Measurements from ENCODE around the gene COL3A1.

The COL3A1 gene

DNA sequence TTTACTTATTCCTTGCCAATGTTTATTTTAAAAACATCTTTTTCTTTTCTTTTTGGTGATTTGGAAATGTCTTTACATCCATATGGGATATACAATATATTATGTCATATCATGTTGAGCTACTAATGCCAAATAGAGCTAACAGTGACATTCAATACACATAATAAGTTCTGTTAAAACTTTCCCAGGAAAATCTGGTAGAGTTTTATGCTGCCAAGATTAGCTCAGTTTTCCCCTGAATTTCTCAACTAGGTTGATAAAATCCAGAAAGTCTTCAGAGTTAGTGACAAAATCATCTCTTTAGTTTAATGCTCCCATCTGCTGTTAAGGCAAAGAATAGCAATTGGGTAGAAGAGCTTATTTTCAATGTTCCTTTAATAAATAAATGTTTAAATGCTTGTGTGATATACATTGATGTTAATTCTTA is 9.9 kb downstream of the COL3A1 start:
- DNase-seq, result no peak
- Mint-ChIP-seq H3K9me3 (no peaks in the 10 kb centered on the region), H3K4me3 (no peak overlapping the region), H3K27ac (no peak overlapping the region), H3K27me3 (no peaks in the 10 kb centered on the region), H3K36me3 (no peaks in the 10 kb centered on the region), H3K4me1 (no peaks in the 10 kb centered on the region)
- CTCF ChIA-PET, result interaction anchor here (0.8 to 0.9 kb wide), 2 partner anchors 428 to 461 kb away, joined by 3 read pairs; no protein-coding TSS in a partner anchor

DNA sequence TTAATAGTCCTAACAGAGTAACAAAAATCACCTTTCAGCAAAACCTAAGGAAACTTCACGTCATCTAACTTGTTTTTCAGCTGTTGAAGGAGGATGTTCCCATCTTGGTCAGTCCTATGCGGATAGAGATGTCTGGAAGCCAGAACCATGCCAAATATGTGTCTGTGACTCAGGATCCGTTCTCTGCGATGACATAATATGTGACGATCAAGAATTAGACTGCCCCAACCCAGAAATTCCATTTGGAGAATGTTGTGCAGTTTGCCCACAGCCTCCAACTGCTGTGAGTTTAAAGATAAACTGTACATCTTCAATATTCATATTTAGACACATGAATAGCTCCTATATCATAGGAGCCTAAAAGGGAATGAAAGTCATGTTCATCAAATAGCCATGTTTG is 10.5 kb downstream of the COL3A1 start:
- CTCF ChIA-PET, result interaction anchor here (0.9 kb wide), 1 partner anchor 427 kb away, joined by 3 read pairs; no protein-coding TSS in a partner anchor
- no peak for DNase-seq
- no peaks in the 10 kb centered on the region for H3K27me3 Mint-ChIP-seq
- H3K4me3 Mint-ChIP-seq, result no peak overlapping the region
- no peaks in the 10 kb centered on the region for H3K4me1 Mint-ChIP-seq
- H3K36me3 Mint-ChIP-seq, result no peaks in the 10 kb centered on the region
- H3K27ac Mint-ChIP-seq, result no peak overlapping the region
- H3K9me3 Mint-ChIP-seq, result no peaks in the 10 kb centered on the region

DNA sequence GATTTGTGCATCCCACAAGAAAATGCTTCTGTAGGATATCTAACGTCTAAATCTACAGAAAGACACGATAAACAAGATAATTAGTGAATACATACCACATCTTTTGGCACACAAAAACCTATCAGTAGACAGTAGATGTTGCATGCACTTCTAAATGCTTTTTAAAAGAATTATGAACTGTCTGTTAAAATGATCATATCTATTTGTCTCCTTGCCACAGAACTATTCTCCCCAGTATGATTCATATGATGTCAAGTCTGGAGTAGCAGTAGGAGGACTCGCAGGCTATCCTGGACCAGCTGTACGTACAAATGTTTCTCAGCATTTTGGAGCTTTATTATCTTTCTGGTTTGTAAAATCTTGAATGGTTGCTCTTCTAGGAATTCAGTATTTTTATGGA is 12.7 kb downstream of the COL3A1 start:
- no peaks in the 10 kb centered on the region for H3K9me3 Mint-ChIP-seq
- no peak overlapping the region for H3K27ac Mint-ChIP-seq
- H3K27me3 Mint-ChIP-seq, result no peaks in the 10 kb centered on the region
- no peaks in the 10 kb centered on the region for H3K36me3 Mint-ChIP-seq
- CTCF ChIA-PET, result no interaction called here
- no peak for DNase-seq
- no peak overlapping the region for H3K4me3 Mint-ChIP-seq
- no peaks in the 10 kb centered on the region for H3K4me1 Mint-ChIP-seq

DNA sequence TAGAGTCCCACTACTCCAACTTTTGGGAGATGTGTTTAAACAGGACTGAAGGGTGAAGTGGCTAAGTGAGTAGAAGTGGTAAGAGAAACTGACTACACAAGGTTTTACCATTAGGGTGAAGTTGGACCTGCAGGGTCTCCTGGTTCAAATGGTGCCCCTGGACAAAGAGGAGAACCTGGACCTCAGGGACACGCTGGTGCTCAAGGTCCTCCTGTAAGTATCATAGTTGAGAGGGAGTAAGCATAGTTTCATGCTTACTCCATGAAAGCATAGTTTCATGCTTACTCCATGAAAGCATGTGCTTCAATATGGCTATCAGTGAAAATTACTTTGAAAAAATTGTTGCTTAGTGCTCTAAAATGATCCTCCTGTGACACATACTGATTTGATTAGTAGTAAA is 19.1 kb downstream of the COL3A1 start:
- H3K4me1 Mint-ChIP-seq, result no peaks in the 10 kb centered on the region
- no peak overlapping the region for H3K4me3 Mint-ChIP-seq
- H3K27me3 Mint-ChIP-seq, result no peaks in the 10 kb centered on the region
- DNase-seq, result no peak
- H3K9me3 Mint-ChIP-seq, result no peaks in the 10 kb centered on the region
- CTCF ChIA-PET, result no interaction called here
- H3K27ac Mint-ChIP-seq, result no peak overlapping the region
- H3K36me3 Mint-ChIP-seq, result no peaks in the 10 kb centered on the region

- Mint-ChIP-seq H3K9me3 (no peaks in the 10 kb centered on the region), H3K4me3 (no peak overlapping the region), H3K4me1 (peaks cover 3% of the 10 kb centered on the region), H3K27ac (no peak overlapping the region), H3K36me3 (no peaks in the 10 kb centered on the region), H3K27me3 (no peaks in the 10 kb centered on the region)
- CTCF ChIA-PET, result no interaction called here
- DNase-seq, result no peak
Measured at GRCh38 chr2:188997263-188997662, 23.1 kb downstream of the COL3A1 start.

GRCh38 chr2:189000221-189000620 is 26.0 kb downstream of the COL3A1 start:
- Mint-ChIP-seq H3K27ac (no peak overlapping the region), H3K27me3 (no peaks in the 10 kb centered on the region), H3K36me3 (no peaks in the 10 kb centered on the region), H3K4me1 (peaks cover 3% of the 10 kb centered on the region), H3K9me3 (no peaks in the 10 kb centered on the region), H3K4me3 (no peak overlapping the region)
- no peak for DNase-seq
- CTCF ChIA-PET, result no interaction called here

DNA sequence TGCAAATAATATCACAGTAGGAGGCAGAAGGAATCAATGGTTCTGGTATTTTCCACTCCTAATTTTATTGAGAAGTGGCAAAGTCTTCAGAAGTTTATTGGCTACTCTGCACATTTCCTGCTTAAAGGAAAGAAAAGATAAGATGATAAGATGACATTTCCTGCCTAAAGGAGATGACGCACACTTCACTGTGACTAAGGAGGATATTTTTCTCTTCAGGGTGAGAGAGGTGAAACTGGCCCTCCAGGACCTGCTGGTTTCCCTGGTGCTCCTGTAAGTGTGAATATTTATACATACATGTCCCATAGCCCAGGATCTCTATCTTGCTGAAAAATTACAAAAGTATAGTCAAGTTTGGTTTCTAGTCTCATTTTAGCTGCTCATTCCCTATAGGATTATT is 27.9 kb downstream of the COL3A1 start:
- CTCF ChIA-PET, result no interaction called here
- Mint-ChIP-seq H3K9me3 (no peaks in the 10 kb centered on the region), H3K36me3 (no peaks in the 10 kb centered on the region), H3K27me3 (no peaks in the 10 kb centered on the region), H3K27ac (no peak overlapping the region), H3K4me1 (peaks cover 3% of the 10 kb centered on the region), H3K4me3 (no peak overlapping the region)
- no peak for DNase-seq

GRCh38 chr2:189008555-189009262 is 34.5 kb downstream of the COL3A1 start:
- H3K4me1 Mint-ChIP-seq, result no peaks in the 10 kb centered on the region
- no peaks in the 10 kb centered on the region for H3K27me3 Mint-ChIP-seq
- no peak overlapping the region for H3K27ac Mint-ChIP-seq
- CTCF ChIA-PET, result no interaction called here
- no peaks in the 10 kb centered on the region for H3K36me3 Mint-ChIP-seq
- no peaks in the 10 kb centered on the region for H3K9me3 Mint-ChIP-seq
- H3K4me3 Mint-ChIP-seq, result no peak overlapping the region
- DNase-seq, result no peak

- no peak for DNase-seq
- H3K9me3 Mint-ChIP-seq, result no peaks in the 10 kb centered on the region
- no peaks in the 10 kb centered on the region for H3K36me3 Mint-ChIP-seq
- no peak overlapping the region for H3K4me3 Mint-ChIP-seq
- no peak overlapping the region for H3K27ac Mint-ChIP-seq
- H3K27me3 Mint-ChIP-seq, result no peaks in the 10 kb centered on the region
- CTCF ChIA-PET, result no interaction called here
- H3K4me1 Mint-ChIP-seq, result no peaks in the 10 kb centered on the region
Measured at GRCh38 chr2:189010536-189010935, 36.4 kb downstream of the COL3A1 start.

DNA sequence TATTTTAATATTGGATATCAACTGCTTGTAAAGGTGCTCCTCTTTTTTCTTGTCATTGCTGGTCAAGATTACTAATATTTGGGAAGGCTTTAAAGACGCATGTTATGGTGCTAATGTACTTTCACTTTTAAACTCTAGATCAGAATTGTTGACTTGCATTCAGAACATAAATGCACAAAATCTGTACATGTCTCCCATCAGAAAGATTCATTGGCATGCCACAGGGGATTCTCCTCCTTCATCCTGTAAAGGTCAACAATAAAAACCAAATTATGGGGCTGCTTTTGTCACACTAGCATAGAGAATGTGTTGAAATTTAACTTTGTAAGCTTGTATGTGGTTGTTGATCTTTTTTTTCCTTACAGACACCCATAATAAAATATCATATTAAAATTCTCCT is 38.2 kb downstream of the COL3A1 start:
- H3K4me1 Mint-ChIP-seq, result no peaks in the 10 kb centered on the region
- no peak overlapping the region for H3K4me3 Mint-ChIP-seq
- no peak overlapping the region for H3K27ac Mint-ChIP-seq
- H3K36me3 Mint-ChIP-seq, result no peaks in the 10 kb centered on the region
- no peak for DNase-seq
- no peaks in the 10 kb centered on the region for H3K27me3 Mint-ChIP-seq
- CTCF ChIA-PET, result no interaction called here
- H3K9me3 Mint-ChIP-seq, result no peaks in the 10 kb centered on the region

GRCh38 chr2:189013031-189013430 is 38.9 kb downstream of the COL3A1 start:
- DNase-seq, result no peak
- H3K4me3 Mint-ChIP-seq, result no peak overlapping the region
- H3K27me3 Mint-ChIP-seq, result no peaks in the 10 kb centered on the region
- no peaks in the 10 kb centered on the region for H3K4me1 Mint-ChIP-seq
- CTCF ChIA-PET, result no interaction called here
- H3K9me3 Mint-ChIP-seq, result no peaks in the 10 kb centered on the region
- H3K27ac Mint-ChIP-seq, result no peak overlapping the region
- H3K36me3 Mint-ChIP-seq, result no peaks in the 10 kb centered on the region

- Mint-ChIP-seq H3K36me3 (no peaks in the 10 kb centered on the region), H3K27me3 (no peaks in the 10 kb centered on the region), H3K4me3 (no peak overlapping the region), H3K4me1 (no peaks in the 10 kb centered on the region), H3K27ac (no peak overlapping the region), H3K9me3 (no peaks in the 10 kb centered on the region)
- CTCF ChIA-PET, result no interaction called here
- no peak for DNase-seq
Measured at GRCh38 chr2:189013671-189014448, 39.7 kb downstream of the COL3A1 start.

- no peak for DNase-seq
- Mint-ChIP-seq H3K27me3 (no peaks in the 10 kb centered on the region), H3K36me3 (no peaks in the 10 kb centered on the region), H3K4me1 (no peaks in the 10 kb centered on the region), H3K4me3 (no peak overlapping the region), H3K27ac (no peak overlapping the region), H3K9me3 (no peaks in the 10 kb centered on the region)
- CTCF ChIA-PET, result no interaction called here
Measured at GRCh38 chr2:189014449-189015138, 40.4 kb downstream of the COL3A1 start.

- Mint-ChIP-seq H3K4me3 (no peak overlapping the region), H3K27ac (no peak overlapping the region), H3K36me3 (no peaks in the 10 kb centered on the region), H3K27me3 (no peaks in the 10 kb centered on the region), H3K9me3 (no peaks in the 10 kb centered on the region), H3K4me1 (no peaks in the 10 kb centered on the region)
- CTCF ChIA-PET, result no interaction called here
- no peak for DNase-seq
Measured at GRCh38 chr2:189015359-189015758, 41.2 kb downstream of the COL3A1 start.
